HCEC 1CT (cell line): ENCODE data around the gene VEGFA.

ENCODE experiments used
- DNase-seq: peaks from one replicate; pipeline ENCODE4 v3.0.0-alpha.2; 2017

VEGFA gene

DNA sequence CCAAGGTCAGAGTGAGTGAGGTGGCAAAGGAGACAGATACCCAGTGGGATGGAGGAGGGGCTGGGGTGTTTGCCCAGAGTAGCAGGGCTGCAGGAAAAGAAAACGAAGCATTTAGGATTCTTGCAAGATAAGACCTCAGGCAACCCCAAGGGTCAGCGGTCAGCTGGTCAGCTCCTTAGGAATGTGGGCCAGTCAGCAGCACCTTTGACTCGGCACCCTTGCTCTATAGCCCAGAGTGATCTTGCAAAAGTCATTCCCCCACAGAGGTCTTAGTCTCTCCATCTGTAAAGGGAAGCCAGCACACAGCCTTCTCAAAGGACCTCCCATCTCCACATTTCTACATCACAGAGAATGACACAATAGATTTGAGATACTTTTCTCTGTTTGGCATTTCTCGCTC, 56.7 kb downstream of the VEGFA start:
- DNase-seq: peak; percentile 6

DNA sequence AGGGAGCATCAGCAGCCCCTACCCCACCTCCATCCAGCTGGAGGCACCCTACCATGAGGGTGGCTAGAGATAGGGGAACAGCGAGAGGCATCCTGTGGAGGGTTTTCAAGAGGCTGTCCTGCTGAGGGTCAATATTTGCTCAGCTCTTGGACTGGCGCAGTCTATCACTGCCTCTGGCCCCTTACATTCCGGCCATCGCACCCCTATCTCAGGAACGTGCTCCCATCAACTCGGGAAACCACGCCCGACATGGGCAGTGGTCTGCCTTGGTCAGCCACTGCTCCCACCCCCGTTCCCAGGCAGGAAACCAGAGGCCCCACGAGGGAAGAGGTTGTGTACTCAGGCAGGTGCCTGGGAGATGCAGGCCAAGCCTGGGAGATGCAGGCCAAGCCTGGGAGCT, 57.9 kb downstream of the VEGFA start:
- no peak for DNase-seq

- DNase-seq: no peak
Measured at GRCh38 chr6:43828711-43829110, 58.7 kb downstream of the VEGFA start.

GRCh38 chr6:43829470-43829869, 59.5 kb downstream of the VEGFA start:
- no peak for DNase-seq

- no peak for DNase-seq
Measured at GRCh38 chr6:43830775-43831174, 60.8 kb downstream of the VEGFA start.

GRCh38 chr6:43831191-43831590, 61.2 kb downstream of the VEGFA start:
- no peak for DNase-seq

DNA sequence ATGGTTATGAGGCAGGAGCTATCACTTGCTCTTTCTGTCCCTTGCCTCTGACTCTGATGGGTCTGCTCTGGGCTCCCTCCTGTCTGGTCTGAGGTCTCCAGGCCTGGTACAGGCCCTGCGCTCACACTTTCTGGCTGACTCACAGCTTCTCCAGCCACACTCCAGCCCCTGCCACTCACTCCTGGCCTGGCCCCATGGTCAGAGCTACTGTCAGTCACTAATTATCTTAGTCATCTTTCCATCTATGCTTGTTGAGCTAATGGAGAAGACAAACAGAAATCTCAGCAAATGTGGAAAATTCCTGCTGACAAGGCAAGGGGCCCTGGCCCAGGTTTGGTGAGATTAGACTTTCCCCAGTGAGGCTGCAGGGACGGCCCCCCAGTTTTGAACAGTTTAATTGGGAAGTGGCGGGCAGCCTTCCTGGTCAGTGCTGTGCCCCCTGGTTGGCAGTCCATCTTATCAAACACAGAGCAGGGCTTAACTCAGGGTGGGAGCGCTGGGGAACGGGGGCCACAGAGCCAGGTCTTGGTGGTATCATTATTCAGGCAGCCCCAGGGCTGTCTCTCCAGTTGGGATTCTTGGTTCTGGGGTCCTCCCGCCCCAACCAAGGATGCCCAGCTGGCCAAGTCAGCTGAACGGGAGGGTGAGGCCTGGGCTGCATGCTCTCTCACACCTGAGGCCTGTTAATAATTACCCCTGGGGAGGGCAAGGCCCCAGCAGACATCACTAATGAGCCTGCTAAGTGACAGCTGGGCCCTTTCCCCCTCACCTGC, 63.4 kb downstream of the VEGFA start:
- DNase-seq: peak; percentile 23

DNA sequence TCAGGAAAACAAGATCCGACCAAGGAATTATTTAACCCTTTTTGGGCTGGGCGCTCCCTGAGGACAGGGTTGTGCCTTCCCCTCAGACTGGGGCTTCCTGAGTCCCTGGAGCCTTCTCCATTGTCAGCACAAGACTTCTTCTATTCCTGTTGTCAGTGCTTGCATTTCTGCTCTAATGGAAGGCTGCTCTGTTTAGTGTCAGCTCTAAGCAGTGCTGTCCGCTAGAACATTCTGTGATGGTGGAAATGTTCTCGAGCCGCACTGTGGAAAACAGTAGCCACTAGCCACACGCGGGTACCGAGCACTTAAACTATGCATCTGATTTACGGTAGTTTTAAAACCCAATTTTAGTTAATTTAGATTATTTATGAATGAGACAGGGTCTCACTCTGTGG, 64.0 kb downstream of the VEGFA start:
- DNase-seq: no peak

DNA sequence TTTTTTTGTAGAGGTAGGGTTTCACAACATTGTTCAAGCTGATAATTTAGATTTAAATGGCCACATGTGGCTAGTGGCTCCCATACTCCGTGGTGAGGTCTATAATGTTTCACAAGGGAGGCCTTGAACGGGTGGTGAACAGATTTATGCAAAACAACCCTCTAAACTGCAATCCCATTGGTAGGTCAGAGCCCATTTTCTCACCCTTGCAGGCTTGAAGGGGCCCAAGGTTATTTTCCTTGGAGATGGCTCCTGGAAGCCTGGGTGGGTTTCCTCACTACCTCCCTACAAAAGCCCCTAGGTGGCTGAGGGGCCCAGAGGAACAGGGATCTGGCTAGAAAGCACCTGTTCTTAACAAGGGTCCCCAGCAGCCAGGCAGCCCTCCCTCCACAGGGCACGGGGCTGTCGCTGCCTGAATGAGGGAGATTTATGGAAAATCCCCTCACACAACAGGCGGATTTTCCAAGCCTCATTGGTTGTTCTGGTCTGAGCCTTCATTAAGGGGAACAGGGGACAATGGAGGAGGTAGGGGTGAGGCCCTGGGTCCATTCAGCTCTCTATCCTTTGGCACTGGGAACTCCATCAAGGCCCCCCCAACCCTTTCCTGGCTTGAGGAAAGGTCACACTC, 64.6 kb downstream of the VEGFA start:
- DNase-seq: no peak

- no peak for DNase-seq
Measured at GRCh38 chr6:43835872-43836419, 65.9 kb downstream of the VEGFA start.
